H1 (cell line): ENCODE data around the gene INAFM1. TPM values are rescaled to one million over a fixed set of nuclear protein-coding genes. Genes with fewer than 3 reads are reported as not detected.

ENCODE experiments used
- CTCF ChIA-PET: fragments of 300-600 bp; sonication (Branson Sonifier 250); formaldehyde crosslinking; loops from one replicate; lab custom pipeline; 2021; ENCODE audit not compliant: partially characterized antibody; lab: Charles Lee
- POLR2A ChIA-PET: fragments of 300-600 bp; sonication (Branson Sonifier 250); formaldehyde crosslinking; loops from one replicate; lab custom pipeline; 2021; ENCODE audit warnings: inconsistent platforms; ENCODE audit not compliant: partially characterized antibody; lab: Charles Lee
- DNase-seq, 2 experiments: peaks; one replicate each; pipeline versions ENCODE4 v3.0.0 to v3.0.0-alpha.2; 2010 to 2022; ENCODE audit warnings: low spot score in 2 of 2, low read depth in 1 of 2, mixed read lengths in 1 of 2
- FAIRE-seq: peaks from 2 replicates; lab custom pipeline; 2011; peaks lifted over from hg19 to GRCh38; lab: Jason Lieb, UNC
- H2AFZ ChIP-seq: 2 replicates; pipeline ENCODE4 v1.8.1; 2012; ENCODE audit warnings: low read length, inconsistent platforms
- H2AK5ac ChIP-seq: 2 replicates; pipeline ENCODE4 v1.6.1; 2013; ENCODE audit warnings: low read depth, low read length
- H2BK120ac ChIP-seq: replicated peaks from 2 replicates; pipeline ENCODE3; 2013; ENCODE audit warnings: low read depth, low read length, inconsistent platforms
- H2BK12ac ChIP-seq: 2 replicates; pipeline ENCODE4 v1.6.1; 2013; ENCODE audit warnings: low read depth, low read length
- H2BK15ac ChIP-seq: 2 replicates; pipeline ENCODE4 v1.6.1; 2013; ENCODE audit warnings: low read length
- H2BK20ac ChIP-seq: 2 replicates; pipeline ENCODE4 v1.6.1; 2013; ENCODE audit warnings: low read length
- H2BK5ac ChIP-seq: 2 replicates; pipeline ENCODE4 v1.6.1; 2013; ENCODE audit warnings: low read depth, low read length
- H3K14ac ChIP-seq: 2 replicates; pipeline ENCODE4 v1.6.1; 2013; ENCODE audit warnings: inconsistent platforms; ENCODE audit not compliant: insufficient read length
- H3K18ac ChIP-seq: 2 replicates; pipeline ENCODE4 v1.6.1; 2013; ENCODE audit warnings: low read length; ENCODE audit errors: extremely low read depth
- H3K23ac ChIP-seq: 2 replicates; pipeline ENCODE4 v1.6.1; 2013; ENCODE audit warnings: inconsistent platforms; ENCODE audit not compliant: insufficient read length
- H3K23me2 ChIP-seq: 2 replicates; pipeline ENCODE4 v1.6.1; 2013; ENCODE audit warnings: low read depth, low read length
- H3K27ac ChIP-seq: 2 replicates; pipeline ENCODE4 v1.6.1; 2011; ENCODE audit warnings: low read depth, low read length, inconsistent platforms
- H3K27me3 ChIP-seq, 4 experiments: replicated peaks in 1 of 4; 1 replicate in 1 of 4; 2 replicates in 3 of 4; pipeline versions ENCODE4 v1.6.1 to v1.8.1; 2011 to 2013; ENCODE audit warnings: low read length in 3 of 4, mild to moderate bottlenecking in 3 of 4, inconsistent platforms in 2 of 4, mixed read lengths in 2 of 4, moderate library complexity in 1 of 4; ENCODE audit not compliant: control insufficient read depth in 3 of 4, insufficient read depth in 3 of 4; ENCODE audit errors: extremely low read depth in 1 of 4
- H3K36me3 ChIP-seq, 4 experiments: 2 replicates each; pipeline versions ENCODE4 v1.6.1 to v1.8.1; 2011 to 2013; ENCODE audit warnings: mild to moderate bottlenecking in 4 of 4, low read length in 3 of 4, moderate library complexity in 2 of 4, control low read depth in 1 of 4, inconsistent platforms in 1 of 4; ENCODE audit not compliant: insufficient read depth in 4 of 4, control insufficient read depth in 2 of 4
- H3K4ac ChIP-seq: replicated peaks from 2 replicates; pipeline ENCODE3; 2013; ENCODE audit warnings: low read length, low read depth, mixed read lengths, inconsistent platforms; ENCODE audit not compliant: insufficient read length
- H3K4me1 ChIP-seq, 4 experiments: replicated peaks in 1 of 4; 1 replicate in 1 of 4; 2 replicates in 3 of 4; pipeline versions ENCODE4 v1.6.1 to v1.8.1; 2011 to 2013; ENCODE audit warnings: low read length in 3 of 4, inconsistent platforms in 2 of 4, mixed read lengths in 1 of 4; ENCODE audit not compliant: insufficient read depth in 4 of 4, control insufficient read depth in 3 of 4
- H3K4me2 ChIP-seq, 2 experiments: 2 replicates each; pipeline versions ENCODE4 v1.6.1 to v1.8.1; 2011 to 2013; ENCODE audit warnings: low read depth in 2 of 2, low read length in 2 of 2, control low read depth in 1 of 2, inconsistent platforms in 1 of 2, mild to moderate bottlenecking in 1 of 2; ENCODE audit not compliant: insufficient read depth in 1 of 2
- H3K4me3 ChIP-seq, 4 experiments: fragments of 200-600, 300-600 bp in 1 of 4; sonication (generic), shearing (Covaris generic), sonication (Bioruptor Twin) in 1 of 4; 2 replicates each; pipeline versions ENCODE4 v1.5.1 to v1.8.1; 2011 to 2016; ENCODE audit warnings: low read length in 4 of 4, low read depth in 3 of 4, control low read depth in 2 of 4, inconsistent platforms in 2 of 4, mild to moderate bottlenecking in 2 of 4, mixed read lengths in 1 of 4, moderate library complexity in 1 of 4; ENCODE audit not compliant: insufficient read depth in 2 of 4; ENCODE audit errors: extremely low read depth in 1 of 4
- H3K56ac ChIP-seq: replicated peaks from 2 replicates; pipeline ENCODE3; 2013; ENCODE audit warnings: low read depth, mild to moderate bottlenecking, mixed read lengths, low read length, inconsistent platforms; ENCODE audit not compliant: insufficient read length
- H3K79me1 ChIP-seq: 2 replicates; pipeline ENCODE4 v1.6.1; 2013; ENCODE audit warnings: low read depth, low read length, control low read depth
- H3K79me2 ChIP-seq, 2 experiments: 2 replicates each; pipeline versions ENCODE4 v1.6.1 to v1.8.1; 2012 to 2013; ENCODE audit warnings: low read length in 2 of 2, mild to moderate bottlenecking in 2 of 2, inconsistent platforms in 1 of 2; ENCODE audit not compliant: insufficient read depth in 2 of 2, control insufficient read depth in 1 of 2
- H3K9ac ChIP-seq, 4 experiments: replicated peaks in 1 of 4; 1 replicate in 1 of 4; 2 replicates in 3 of 4; pipeline versions ENCODE4 v1.6.1 to v1.8.1; 2011 to 2013; ENCODE audit warnings: low read depth in 3 of 4, low read length in 3 of 4, control low read depth in 2 of 4, mild to moderate bottlenecking in 2 of 4, moderate library complexity in 2 of 4, inconsistent platforms in 1 of 4; ENCODE audit errors: extremely low read depth in 1 of 4
- H3K9me3 ChIP-seq, 2 experiments: 2 replicates each; pipeline versions ENCODE4 v1.6.1 to v1.8.1; 2012 to 2013; ENCODE audit warnings: mild to moderate bottlenecking in 2 of 2, moderate library complexity in 2 of 2, control low read depth in 1 of 2, inconsistent platforms in 1 of 2, low read depth in 1 of 2, low read length in 1 of 2, mixed read lengths in 1 of 2; ENCODE audit not compliant: insufficient read depth in 2 of 2
- H4K20me1 ChIP-seq, 2 experiments: replicated peaks in 1 of 2; 2 replicates each; pipeline versions ENCODE3 to v1.8.1; 2011 to 2013; ENCODE audit warnings: inconsistent platforms in 2 of 2, low read length in 2 of 2, mild to moderate bottlenecking in 1 of 2; ENCODE audit not compliant: insufficient read depth in 2 of 2, control insufficient read depth in 1 of 2
- H4K5ac ChIP-seq: 2 replicates; pipeline ENCODE4 v1.6.1; 2013; ENCODE audit warnings: low read length, low read depth, mixed read lengths, inconsistent platforms; ENCODE audit not compliant: insufficient read length
- H4K8ac ChIP-seq: 2 replicates; pipeline ENCODE4 v1.8.0; 2013; ENCODE audit warnings: mild to moderate bottlenecking, moderate library complexity, low read length, inconsistent platforms; ENCODE audit not compliant: insufficient read depth; ENCODE audit errors: extremely low read depth
- H4K91ac ChIP-seq: replicated peaks from 2 replicates; pipeline ENCODE3; 2013; ENCODE audit warnings: low read length, mixed read lengths, inconsistent platforms; ENCODE audit not compliant: insufficient read length
- BRCA1 ChIP-seq: IDR thresholded peaks from 2 replicates; pipeline ENCODE4 v1.6.1; 2012; ENCODE audit warnings: low read depth, low read length, improper control_type of control experiment
- WGBS, 2 experiments: shearing (Covaris generic) in 1 of 2; methylation state at CpG; one replicate each; pipeline versions ENCODE4 v1.1.6 to v1.1.7; 2013 to 2015; ENCODE audit warnings: low lambda C conversion rate in 2 of 2, mixed read lengths in 2 of 2, inconsistent platforms in 1 of 2, low coverage in 1 of 2, missing lambda C conversion rate in 1 of 2; ENCODE audit not compliant: insufficient replicate concordance in 2 of 2, insufficient coverage in 1 of 2, insufficient read length in 1 of 2; ENCODE audit errors: extremely low coverage in 1 of 2, missing lambda C conversion rate in 1 of 2; 5-methylcytosine and 5-hydroxymethylcytosine counted together
- polyA plus RNA-seq, 7 experiments: library from polyadenylated mRNA; depleted of rRNA in 3 of 7; stranded (reverse) in 5 of 7; unstranded in 2 of 7; fragments of >200 nt in 5 of 7; fragments of 200-250 nt in 2 of 7; gene quantifications; 1 replicate in 5 of 7; 2 replicates in 1 of 7; 4 replicates in 1 of 7; pipeline versions ENCODE4 v1.2.1 to v1.2.3, GENCODE V29; 2011 to 2013; ENCODE audit warnings: missing spikeins in 2 of 7, mixed read lengths in 2 of 7
- total RNA-seq: library from RNA; stranded (reverse); fragmentation: NEBNext Ultra II Directional; extraction: Animal tissue kit (Norgen Biotek cat#: 25700); gene quantifications from 2 replicates; pipeline ENCODE4 v1.2.1, GENCODE V29; 2021
- TF ChIP-seq, protein P1 (sequence below): IDR thresholded peaks from 2 replicates; pipeline ENCODE4 v1.6.1; 2011; ENCODE audit warnings: low read depth, mild to moderate bottlenecking, low read length; ENCODE audit not compliant: insufficient read depth

Gene INAFM1
- total and polyA plus RNA-seq, 2 of the 8 experiments (the other 6 are each of a cell fraction or from before 2014, with no cell fraction given), result 2.6 to 3.4 TPM

DNA sequence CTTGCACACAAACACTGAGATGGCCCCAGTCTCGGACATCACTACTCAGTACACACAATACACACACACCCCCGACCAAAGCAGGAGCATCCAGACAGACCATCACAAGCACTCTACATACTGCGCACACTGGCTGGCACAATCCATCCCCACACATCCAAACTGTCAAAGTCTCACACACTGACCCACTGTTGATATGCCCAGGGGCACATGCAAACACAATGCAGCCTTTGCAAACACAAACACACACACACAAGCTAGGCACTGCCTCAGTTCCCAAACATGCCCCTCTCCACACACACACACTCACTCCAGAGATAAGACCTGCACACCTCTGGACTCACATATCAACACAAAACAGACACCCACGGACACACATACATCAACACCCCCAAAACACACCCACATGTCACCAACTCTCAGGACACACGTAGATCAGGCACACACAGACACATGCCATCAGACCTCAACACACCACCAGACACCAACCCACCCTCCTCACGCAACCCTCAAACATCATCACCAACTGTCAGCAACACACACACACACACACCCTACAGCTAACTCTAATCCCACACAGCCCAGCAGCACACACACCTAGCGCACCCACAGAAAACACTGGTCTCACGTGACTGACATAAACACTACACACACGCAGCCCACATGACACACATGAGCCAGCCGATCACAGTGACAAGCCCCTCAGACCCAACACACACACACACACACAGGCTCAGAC, 45.6 kb upstream of the INAFM1 start:
- POLR2A ChIA-PET, result interaction anchor here (1.0 to 8.2 kb wide), 3 partner anchors 9 to 18 kb away, joined by 3 to 148 read pairs (median 3); no protein-coding TSS in a partner anchor
- Histone ChIP-seq H3K4ac (peak overlapping the region; percentile 66), H2BK12ac (peak overlapping the region; percentile 100), H4K20me1 (peaks cover 14 to 18% of the 10 kb centered on the region in 2 experiments), H4K8ac (no peak overlapping the region; the same call in 1 of the 2 replicates), H4K91ac (peak overlapping the region; percentile 95), H3K23ac (peak overlapping the region; percentile 35), H2BK120ac (peak overlapping the region; percentile 10), H3K14ac (no peak overlapping the region), H3K9me3 (no peaks in the 10 kb centered on the region), H3K79me2 (peaks cover 5 to 38% of the 10 kb centered on the region in 2 experiments; a peak in 2 of 4 replicates), H3K18ac (peak overlapping the region; percentile 38), H3K56ac (peak overlapping the region; percentile 32), H3K4me1 (peaks cover 17 to 39% (median 25%) of the 10 kb centered on the region in 4 experiments), H2BK5ac (peak overlapping the region; percentile 98), H3K9ac (peak overlapping the region in 3 of 4 experiments; percentile 65 to 71 (median 71); a peak in 6 of 7 replicates), H2AFZ (no peak overlapping the region), H3K4me2 (peak overlapping the region; percentile 94 to 98), H3K4me3 (peak overlapping the region; percentile 78 to 99 (median 89)), H3K23me2 (peaks cover 35% of the 10 kb centered on the region), H3K79me1 (peaks cover 16% of the 10 kb centered on the region), H2AK5ac (peak overlapping the region; percentile 96), H2BK15ac (peak overlapping the region; percentile 88), H4K5ac (no peak overlapping the region), H3K27me3 (no peaks in the 10 kb centered on the region; a peak in 1 of 7 replicates), H3K36me3 (no peaks in the 10 kb centered on the region), H3K27ac (peak overlapping the region; percentile 60), H2BK20ac (peak overlapping the region; percentile 95; the same call in 1 of the 2 replicates)
- no peak for TF ChIP-seq BRCA1
- TF ChIP-seq, protein P1, sequence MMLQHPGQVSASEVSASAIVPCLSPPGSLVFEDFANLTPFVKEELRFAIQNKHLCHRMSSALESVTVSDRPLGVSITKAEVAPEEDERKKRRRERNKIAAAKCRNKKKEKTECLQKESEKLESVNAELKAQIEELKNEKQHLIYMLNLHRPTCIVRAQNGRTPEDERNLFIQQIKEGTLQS, result no peak
- CTCF ChIA-PET, result interaction anchor here (0.6 to 11.9 kb wide), 4 partner anchors 15 to 35 kb away, joined by 3 to 152 read pairs (median 10); no protein-coding TSS in a partner anchor
- DNase-seq (no peak), FAIRE-seq (no peak)
- 49% methylated on average over 10 of the region's 10 CpGs; no CpG with 5 or more reads in 1 of the 2 experiments for WGBS, 2 experiments
